ENCODE data around the gene OTOF.

OTOF gene

DNA sequence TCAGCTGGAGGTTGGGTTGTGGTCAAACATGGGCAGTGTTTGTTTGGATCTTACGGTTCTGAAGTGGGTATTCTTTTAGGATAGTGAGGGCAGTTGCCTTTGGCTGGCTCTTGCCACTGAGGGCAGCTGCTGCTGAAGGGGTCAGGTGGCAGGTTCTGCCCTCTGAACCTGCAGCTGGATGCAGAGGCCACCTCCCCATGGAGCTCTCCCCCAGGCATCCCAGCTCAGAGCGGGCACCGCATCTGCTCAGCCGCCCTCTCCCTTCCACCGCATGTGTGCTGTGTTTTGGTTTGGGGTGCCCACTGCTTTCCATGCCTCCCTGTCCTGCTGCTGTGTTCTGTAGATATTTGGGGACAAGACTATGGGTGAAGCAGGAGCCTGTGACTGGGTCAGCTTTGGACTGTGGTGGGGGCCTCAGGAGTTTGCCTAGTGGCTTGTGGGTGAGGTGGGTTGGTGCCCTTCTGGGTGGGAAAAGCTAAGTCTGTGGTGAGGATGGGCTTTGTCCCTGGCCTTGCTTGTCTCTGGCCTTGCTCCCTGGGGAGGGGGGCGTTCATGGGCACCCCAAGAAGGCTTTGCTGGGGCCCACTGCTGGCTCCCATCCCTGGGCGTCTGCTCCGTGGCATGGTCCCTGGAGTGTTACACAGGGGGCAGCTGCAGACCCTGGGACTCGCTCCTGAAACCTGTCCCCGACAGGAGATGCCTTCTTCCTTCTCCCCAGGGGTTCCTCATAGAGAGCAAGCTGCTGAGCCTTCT is 28.5 kb downstream of the OTOF start:
- H3K4me3 ChIP-seq (ENCODE audit: low read depth, low read length): no peak overlapping the region
- no peaks in the 10 kb centered on the region for H3K79me2 ChIP-seq (ENCODE audit: control insufficient read depth, insufficient read depth, low read length, unreplicated experiment)
- H3K4me1 ChIP-seq (ENCODE audit: control insufficient read depth, insufficient read depth, low read length, unreplicated experiment): no peaks in the 10 kb centered on the region
- no peak overlapping the region for H2AFZ ChIP-seq (ENCODE audit: low read length, unreplicated experiment)
- no peaks in the 10 kb centered on the region for H3K36me3 ChIP-seq (ENCODE audit: insufficient read depth, low read length)
- no peak overlapping the region for H3K27ac ChIP-seq (ENCODE audit: low read depth, low read length)
- no peaks in the 10 kb centered on the region; the same call in 1 of the 2 replicates for H3K27me3 ChIP-seq (ENCODE audit: insufficient read depth, low read length)

DNA sequence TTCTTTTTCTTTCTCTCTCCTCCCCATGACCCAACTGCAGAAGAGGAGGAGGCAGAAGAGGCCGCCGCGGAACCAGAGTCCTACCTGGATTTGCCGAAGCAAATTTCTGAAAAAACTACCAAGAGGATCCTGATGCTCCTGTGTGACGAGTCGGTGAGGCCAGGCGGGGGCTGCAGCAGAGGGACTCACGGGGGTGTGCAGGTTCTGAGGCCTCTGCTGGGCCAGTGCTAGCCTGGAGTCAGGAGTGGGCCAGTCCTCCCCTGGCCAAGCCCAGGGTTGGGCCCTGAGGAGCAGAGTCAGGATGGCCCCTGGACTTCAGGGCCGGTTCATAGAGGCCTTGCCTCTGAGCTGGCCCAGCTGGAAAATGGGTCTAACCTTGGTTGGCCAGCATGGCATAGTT is 29.3 kb downstream of the OTOF start:
- no peaks in the 10 kb centered on the region for H3K36me3 ChIP-seq (ENCODE audit: insufficient read depth, low read length)
- no peak overlapping the region for H2AFZ ChIP-seq (ENCODE audit: low read length, unreplicated experiment)
- H3K79me2 ChIP-seq (ENCODE audit: control insufficient read depth, insufficient read depth, low read length, unreplicated experiment): no peaks in the 10 kb centered on the region
- no peaks in the 10 kb centered on the region for H3K4me1 ChIP-seq (ENCODE audit: control insufficient read depth, insufficient read depth, low read length, unreplicated experiment)
- no peak overlapping the region for H3K27ac ChIP-seq (ENCODE audit: low read depth, low read length)
- H3K27me3 ChIP-seq (ENCODE audit: insufficient read depth, low read length): peaks cover 3% of the 10 kb centered on the region; the same call in 1 of the 2 replicates
- no peak overlapping the region for H3K4me3 ChIP-seq (ENCODE audit: low read depth, low read length)

DNA sequence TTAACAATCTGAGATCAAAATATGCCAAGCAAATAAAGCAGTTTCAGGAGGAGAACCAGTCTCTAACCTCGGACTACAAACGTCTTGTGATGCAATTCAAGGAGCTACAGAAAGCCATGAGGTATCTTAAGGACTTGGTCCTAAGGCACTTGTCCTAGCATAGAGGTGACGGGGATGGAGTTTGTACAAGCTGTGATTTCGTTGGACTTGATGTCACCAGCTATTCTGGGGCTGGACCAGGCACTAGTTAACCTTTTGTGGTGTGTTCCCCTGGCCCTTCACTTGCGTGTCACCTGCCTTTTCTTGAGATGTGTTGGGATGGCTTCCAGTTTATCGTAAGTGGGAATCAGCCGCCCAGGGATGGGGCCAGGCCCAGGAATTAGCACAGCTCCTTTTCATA is 33.7 kb downstream of the OTOF start:
- Histone ChIP-seq H3K27me3 (ENCODE audit: insufficient read depth, low read length) (0 out of 2 replicates have a peak, but pooled peaks cover 3% of the 10 kb centered on the region), H3K79me2 (ENCODE audit: control insufficient read depth, insufficient read depth, low read length, unreplicated experiment) (no peaks in the 10 kb centered on the region), H3K27ac (ENCODE audit: low read depth, low read length) (no peak overlapping the region), H3K36me3 (ENCODE audit: insufficient read depth, low read length) (no peaks in the 10 kb centered on the region), H3K4me3 (ENCODE audit: low read depth, low read length) (no peak overlapping the region), H2AFZ (ENCODE audit: low read length, unreplicated experiment) (no peak overlapping the region), H3K4me1 (ENCODE audit: control insufficient read depth, insufficient read depth, low read length, unreplicated experiment) (no peaks in the 10 kb centered on the region)

DNA sequence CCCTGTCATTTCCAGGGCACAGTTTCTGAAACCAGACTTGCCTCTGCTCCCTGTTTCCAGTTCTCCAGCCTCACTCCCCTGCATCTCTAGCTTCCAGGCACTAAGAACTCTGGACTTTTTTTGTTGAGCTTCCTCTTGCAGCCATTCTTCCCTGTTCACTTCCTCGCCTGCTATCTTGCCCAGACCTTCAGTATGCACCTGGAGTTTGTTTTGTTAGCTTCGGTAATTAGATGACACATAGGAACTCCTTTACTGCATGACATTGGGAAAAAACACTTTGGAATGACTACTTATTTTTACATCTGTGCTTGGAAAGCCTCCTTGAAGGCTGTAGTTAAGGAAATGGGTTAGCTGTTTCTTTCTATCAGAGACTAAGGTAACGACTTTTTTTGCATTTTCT is 35.2 kb downstream of the OTOF start:
- no peaks in the 10 kb centered on the region for H3K79me2 ChIP-seq (ENCODE audit: control insufficient read depth, insufficient read depth, low read length, unreplicated experiment)

DNA sequence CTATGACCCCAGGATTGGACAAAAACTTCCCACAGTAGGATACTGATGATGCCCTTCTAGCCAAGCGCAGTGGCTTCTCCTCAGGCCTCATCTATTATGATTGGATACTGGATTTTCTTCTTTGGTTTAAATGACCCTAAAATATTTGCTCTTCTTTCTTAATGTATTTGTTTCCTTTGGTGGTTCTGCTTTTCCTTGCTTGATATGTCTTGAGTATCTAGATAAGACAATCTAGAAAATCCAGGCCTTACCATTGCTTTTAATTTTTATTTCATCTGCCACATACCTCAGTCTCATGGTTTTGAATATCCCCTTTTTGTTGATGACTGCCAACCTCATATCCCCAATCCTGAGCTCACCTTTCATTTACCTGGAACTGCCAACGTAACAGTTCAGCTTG is 35.6 kb downstream of the OTOF start:
- no peak overlapping the region for H2AFZ ChIP-seq (ENCODE audit: low read length, unreplicated experiment)
- H3K27me3 ChIP-seq (ENCODE audit: insufficient read depth, low read length): 0 out of 2 replicates have a peak, but pooled peaks cover 3% of the 10 kb centered on the region
- no peaks in the 10 kb centered on the region for H3K79me2 ChIP-seq (ENCODE audit: control insufficient read depth, insufficient read depth, low read length, unreplicated experiment)
- no peak overlapping the region for H3K27ac ChIP-seq (ENCODE audit: low read depth, low read length)
- no peaks in the 10 kb centered on the region for H3K36me3 ChIP-seq (ENCODE audit: insufficient read depth, low read length)
- H3K4me3 ChIP-seq (ENCODE audit: low read depth, low read length): no peak overlapping the region
- no peaks in the 10 kb centered on the region for H3K4me1 ChIP-seq (ENCODE audit: control insufficient read depth, insufficient read depth, low read length, unreplicated experiment)

More for the DNA sequence above, 35.2 kb downstream of the OTOF start:
- no peak overlapping the region for H2AFZ ChIP-seq (ENCODE audit: low read length, unreplicated experiment)
- H3K36me3 ChIP-seq (ENCODE audit: insufficient read depth, low read length): no peaks in the 10 kb centered on the region
- no peaks in the 10 kb centered on the region for H3K4me1 ChIP-seq (ENCODE audit: control insufficient read depth, insufficient read depth, low read length, unreplicated experiment)
- H3K27me3 ChIP-seq (ENCODE audit: insufficient read depth, low read length): 0 out of 2 replicates have a peak, but pooled peaks cover 3% of the 10 kb centered on the region
- H3K27ac ChIP-seq (ENCODE audit: low read depth, low read length): no peak overlapping the region
- no peak overlapping the region for H3K4me3 ChIP-seq (ENCODE audit: low read depth, low read length)

DNA sequence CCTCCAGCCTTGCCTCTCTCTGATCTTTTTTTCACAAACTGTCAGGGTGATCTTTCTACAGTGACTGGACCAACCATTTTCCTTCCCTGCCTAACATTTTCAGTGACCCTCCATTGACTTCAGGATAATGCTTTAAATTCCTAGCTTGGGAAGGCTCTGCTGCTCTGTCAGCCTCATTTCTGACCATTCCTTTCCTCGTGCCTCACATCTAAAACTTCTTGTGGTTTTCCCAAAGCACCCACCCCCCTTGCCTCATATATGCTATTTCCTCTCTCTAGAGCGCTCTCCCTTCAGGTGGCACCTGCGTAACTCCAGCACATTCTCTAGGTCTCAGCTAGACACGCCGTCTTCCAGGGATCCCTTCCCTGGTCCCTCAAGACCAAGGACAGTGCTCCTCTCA is 39.0 kb downstream of the OTOF start:
- peaks cover 9% of the 10 kb centered on the region; the same call in 1 of the 2 replicates for H3K27me3 ChIP-seq (ENCODE audit: insufficient read depth, low read length)
- H3K4me1 ChIP-seq (ENCODE audit: control insufficient read depth, insufficient read depth, low read length, unreplicated experiment): no peaks in the 10 kb centered on the region
- no peak overlapping the region for H3K4me3 ChIP-seq (ENCODE audit: low read depth, low read length)
- no peak overlapping the region for H2AFZ ChIP-seq (ENCODE audit: low read length, unreplicated experiment)
- no peaks in the 10 kb centered on the region for H3K79me2 ChIP-seq (ENCODE audit: control insufficient read depth, insufficient read depth, low read length, unreplicated experiment)
- no peak overlapping the region for H3K27ac ChIP-seq (ENCODE audit: low read depth, low read length)
- H3K36me3 ChIP-seq (ENCODE audit: insufficient read depth, low read length): no peaks in the 10 kb centered on the region

DNA sequence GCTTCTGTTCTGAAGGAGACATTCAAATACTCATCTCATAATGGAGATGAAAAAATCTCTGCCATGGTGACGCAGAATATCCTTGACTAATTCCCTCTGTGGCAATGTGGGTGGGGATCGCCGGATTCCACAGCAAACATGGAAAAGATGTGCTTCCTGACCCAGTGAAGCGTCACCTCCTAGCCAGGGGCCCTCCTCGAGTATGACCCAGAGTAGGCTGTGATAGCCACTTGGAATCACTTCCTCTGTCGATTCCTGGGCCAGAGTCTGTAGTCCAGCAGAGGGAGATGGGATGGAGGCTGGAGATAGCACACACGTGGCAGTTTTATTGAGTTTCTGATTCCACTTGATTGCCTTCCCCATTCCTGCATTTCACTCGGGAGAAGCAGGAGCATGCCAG is 39.4 kb downstream of the OTOF start:
- Histone ChIP-seq H3K4me1 (ENCODE audit: control insufficient read depth, insufficient read depth, low read length, unreplicated experiment) (no peaks in the 10 kb centered on the region), H3K4me3 (ENCODE audit: low read depth, low read length) (no peak overlapping the region), H3K27ac (ENCODE audit: low read depth, low read length) (no peak overlapping the region), H2AFZ (ENCODE audit: low read length, unreplicated experiment) (no peak overlapping the region), H3K27me3 (ENCODE audit: insufficient read depth, low read length) (peaks cover 9% of the 10 kb centered on the region; the same call in 1 of the 2 replicates), H3K36me3 (ENCODE audit: insufficient read depth, low read length) (no peaks in the 10 kb centered on the region), H3K79me2 (ENCODE audit: control insufficient read depth, insufficient read depth, low read length, unreplicated experiment) (no peaks in the 10 kb centered on the region)

DNA sequence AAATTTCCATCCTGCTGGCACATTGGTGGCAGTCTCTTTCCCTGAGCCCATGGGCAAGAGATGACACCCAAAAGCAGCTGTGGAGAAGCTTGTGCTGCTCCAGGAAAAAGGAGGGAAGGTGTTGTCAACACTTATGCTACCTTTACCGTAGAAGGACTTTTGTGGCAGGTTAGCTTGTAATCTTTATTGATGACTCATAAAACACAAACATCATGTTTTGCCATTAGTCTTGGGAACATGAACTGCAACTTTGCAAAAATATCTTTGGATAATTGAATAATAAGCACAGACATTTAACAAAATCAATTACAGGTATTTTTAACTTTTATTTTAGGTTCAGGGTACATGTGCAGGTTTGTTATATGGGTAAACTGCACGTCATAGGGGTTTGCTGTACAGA is 42.8 kb downstream of the OTOF start:
- Histone ChIP-seq H2AFZ (ENCODE audit: low read length, unreplicated experiment) (no peak overlapping the region), H3K36me3 (ENCODE audit: insufficient read depth, low read length) (no peaks in the 10 kb centered on the region), H3K4me3 (ENCODE audit: low read depth, low read length) (no peak overlapping the region), H3K27ac (ENCODE audit: low read depth, low read length) (no peak overlapping the region), H3K4me1 (ENCODE audit: control insufficient read depth, insufficient read depth, low read length, unreplicated experiment) (no peaks in the 10 kb centered on the region), H3K79me2 (ENCODE audit: control insufficient read depth, insufficient read depth, low read length, unreplicated experiment) (no peaks in the 10 kb centered on the region), H3K27me3 (ENCODE audit: insufficient read depth, low read length) (peaks cover 9% of the 10 kb centered on the region; the same call in 1 of the 2 replicates)

DNA sequence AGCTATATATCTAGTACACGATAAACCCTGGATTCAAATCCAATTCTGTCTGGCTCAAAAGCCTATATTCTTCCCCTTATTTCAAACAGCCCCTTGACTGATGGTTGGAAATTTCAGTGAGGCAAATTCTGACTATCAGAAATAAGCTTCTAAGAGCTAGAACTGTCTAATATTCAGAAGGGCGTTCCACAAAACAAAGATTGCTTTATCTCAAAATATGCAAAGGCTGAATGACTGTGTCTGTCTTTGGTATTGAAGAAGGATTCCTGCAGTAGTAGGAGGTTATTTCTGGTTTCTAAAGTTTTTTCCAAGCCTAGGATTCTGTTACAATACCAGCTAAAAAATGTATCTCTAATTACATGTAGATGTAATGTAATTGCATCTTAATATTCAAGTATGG is 45.1 kb downstream of the OTOF start:
- no peak overlapping the region for H2AFZ ChIP-seq (ENCODE audit: low read length, unreplicated experiment)
- H3K4me1 ChIP-seq (ENCODE audit: control insufficient read depth, insufficient read depth, low read length, unreplicated experiment): no peaks in the 10 kb centered on the region
- peaks cover 9% of the 10 kb centered on the region; the same call in 1 of the 2 replicates for H3K27me3 ChIP-seq (ENCODE audit: insufficient read depth, low read length)

DNA sequence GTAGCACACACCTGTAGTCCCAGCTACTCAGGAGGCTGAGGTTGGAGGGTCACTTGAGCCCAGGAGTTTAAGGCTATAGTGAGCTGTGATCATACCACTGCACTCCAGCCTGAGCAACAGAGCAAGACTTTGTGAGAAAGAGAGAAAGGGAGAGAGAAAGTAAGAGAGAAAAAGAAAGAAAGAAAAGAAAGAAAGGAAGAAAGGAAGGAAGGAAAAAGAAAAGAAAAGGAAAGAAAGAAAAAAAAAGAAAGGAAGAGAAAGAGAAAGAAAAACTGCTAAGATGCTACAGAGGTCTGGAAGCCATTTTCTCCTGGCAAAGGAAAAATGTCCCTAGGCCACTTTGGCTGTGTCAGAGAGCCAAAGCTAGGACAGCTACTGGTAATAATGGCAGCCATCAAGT is 45.6 kb downstream of the OTOF start:
- Histone ChIP-seq H3K27me3 (ENCODE audit: insufficient read depth, low read length) (peaks cover 9% of the 10 kb centered on the region; the same call in 1 of the 2 replicates), H3K79me2 (ENCODE audit: control insufficient read depth, insufficient read depth, low read length, unreplicated experiment) (no peaks in the 10 kb centered on the region), H2AFZ (ENCODE audit: low read length, unreplicated experiment) (no peak overlapping the region), H3K4me3 (ENCODE audit: low read depth, low read length) (no peak overlapping the region), H3K4me1 (ENCODE audit: control insufficient read depth, insufficient read depth, low read length, unreplicated experiment) (no peaks in the 10 kb centered on the region), H3K36me3 (ENCODE audit: insufficient read depth, low read length) (no peaks in the 10 kb centered on the region), H3K27ac (ENCODE audit: low read depth, low read length) (no peak overlapping the region)

More for the DNA sequence above, 45.1 kb downstream of the OTOF start:
- no peak overlapping the region for H3K4me3 ChIP-seq (ENCODE audit: low read depth, low read length)
- no peaks in the 10 kb centered on the region for H3K36me3 ChIP-seq (ENCODE audit: insufficient read depth, low read length)
- no peaks in the 10 kb centered on the region for H3K79me2 ChIP-seq (ENCODE audit: control insufficient read depth, insufficient read depth, low read length, unreplicated experiment)
- H3K27ac ChIP-seq (ENCODE audit: low read depth, low read length): no peak overlapping the region

DNA sequence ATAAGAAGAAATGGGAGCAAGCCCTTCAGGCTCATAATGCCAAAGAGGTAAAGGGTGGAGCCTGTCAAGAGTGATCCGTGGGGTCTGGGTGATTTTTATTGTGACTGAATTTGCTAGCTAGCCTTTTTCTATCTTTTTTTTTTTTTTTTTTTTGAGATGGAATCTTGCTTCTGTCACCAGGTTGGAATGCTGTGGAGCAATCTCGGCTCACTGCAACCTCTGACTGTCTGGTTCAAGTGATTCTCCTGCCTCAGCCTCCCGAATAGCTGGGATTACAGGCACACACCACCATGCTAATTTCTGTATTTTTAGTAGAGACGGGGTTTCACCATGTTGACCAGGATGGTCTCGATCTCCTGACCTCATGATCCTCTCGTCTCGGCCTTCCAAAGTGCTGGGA is 47.1 kb downstream of the OTOF start:
- Histone ChIP-seq H3K79me2 (ENCODE audit: control insufficient read depth, insufficient read depth, low read length, unreplicated experiment) (no peaks in the 10 kb centered on the region), H3K36me3 (ENCODE audit: insufficient read depth, low read length) (no peaks in the 10 kb centered on the region), H2AFZ (ENCODE audit: low read length, unreplicated experiment) (no peak overlapping the region), H3K27me3 (ENCODE audit: insufficient read depth, low read length) (peaks cover under 1% of the 10 kb centered on the region; the same call in 1 of the 2 replicates), H3K27ac (ENCODE audit: low read depth, low read length) (no peak overlapping the region), H3K4me1 (ENCODE audit: control insufficient read depth, insufficient read depth, low read length, unreplicated experiment) (no peaks in the 10 kb centered on the region), H3K4me3 (ENCODE audit: low read depth, low read length) (no peak overlapping the region)

Data from ACC112 (cell line).